Posterior cingulate gyrus (tissue), 11 donors: ENCODE results near the gene UMAD1.

Source experiments
- DNase-seq, 10 donors: peaks; one replicate each; pipeline versions ENCODE4 v3.0.0 to v3.0.0-alpha.2; 2020 to 2021; ENCODE audit warnings: mixed read lengths in 3 of 10
- intact Hi-C: fragments of 100-400 bp; cut with DNase I; formaldehyde crosslinking; loops from one replicate; pipeline ENCODE4 v1.15.1; 2023

UMAD1 gene

DNA sequence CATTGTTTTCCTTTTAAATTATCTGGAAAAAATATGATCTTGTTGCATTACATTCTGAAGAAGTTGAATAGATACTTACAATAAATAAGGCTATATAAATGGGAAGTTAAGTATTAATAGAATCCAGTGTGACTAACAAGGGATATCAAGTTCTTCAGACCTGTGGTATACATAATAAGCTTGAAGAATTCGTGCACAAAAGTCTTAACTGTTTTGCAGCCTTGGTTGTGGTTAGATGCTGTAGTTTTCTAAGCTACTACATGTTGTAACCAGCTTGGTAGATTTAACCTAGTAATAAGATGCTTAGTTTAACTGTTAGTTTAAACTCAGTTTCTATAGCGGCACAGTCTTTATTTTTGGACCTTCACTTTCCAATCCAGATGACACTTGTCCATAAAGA lies 221.8 kb downstream of the UMAD1 start:
- DNase-seq: no peak
- intact Hi-C loops: no loop called here

- no peak for DNase-seq
- intact Hi-C loops: no loop called here
Measured at GRCh38 chr7:7867846-7868571, 227.5 kb downstream of the UMAD1 start.

- intact Hi-C loops: no loop called here
Measured at GRCh38 chr7:7868572-7868899, 228.0 kb downstream of the UMAD1 start.

DNA sequence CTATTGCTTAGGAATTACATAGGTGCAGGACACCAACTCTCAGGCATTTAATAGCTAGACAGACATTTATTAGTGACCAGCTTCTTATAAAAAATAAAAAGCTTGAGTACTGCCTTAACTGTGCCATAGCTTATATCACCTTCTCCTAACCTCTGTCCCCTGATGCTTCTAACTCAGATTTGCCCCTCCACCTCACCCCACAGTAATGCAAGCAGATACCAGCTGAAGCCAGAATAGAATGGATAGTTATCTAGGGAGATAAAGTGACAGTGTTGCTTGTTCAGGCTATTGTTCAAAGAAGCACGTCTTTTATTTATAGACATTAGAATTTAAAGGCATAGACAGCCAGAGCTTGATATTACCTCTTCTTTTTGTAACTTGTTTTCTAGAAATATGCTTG lies 228.5 kb downstream of the UMAD1 start:
- DNase-seq: no peak
- intact Hi-C loops: no loop called here

More at GRCh38 chr7:7868572-7868899, 228.0 kb downstream of the UMAD1 start:
- no peak for DNase-seq

GRCh38 chr7:7869651-7870050 lies 229.1 kb downstream of the UMAD1 start:
- DNase-seq: no peak
- intact Hi-C loops: no loop called here

- intact Hi-C loops: no loop called here
- DNase-seq: no peak
Measured at GRCh38 chr7:7870555-7870954, 230.0 kb downstream of the UMAD1 start.

DNA sequence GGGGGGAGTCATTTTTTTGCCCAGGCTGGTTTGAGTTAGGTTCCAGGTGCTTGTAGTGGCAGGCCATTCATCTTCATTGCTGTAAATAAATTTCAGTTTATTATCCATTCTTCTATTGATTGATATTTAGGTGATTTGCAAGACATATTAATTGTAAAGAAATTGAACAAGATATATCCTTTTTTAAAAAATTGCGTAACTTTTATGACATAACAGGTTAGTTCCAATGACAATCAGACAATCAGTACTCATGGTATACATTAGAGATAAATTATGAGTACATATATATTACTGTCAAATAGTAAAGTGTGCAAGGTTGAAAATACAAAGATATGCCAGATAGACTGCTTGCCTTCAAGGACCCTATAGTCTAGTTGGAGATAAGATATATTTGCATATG lies 235.9 kb downstream of the UMAD1 start:
- intact Hi-C loops: no loop called here

GRCh38 chr7:7881581-7881980 lies 241.0 kb downstream of the UMAD1 start:
- no peak for DNase-seq
- intact Hi-C loops: no loop called here

More for the DNA sequence above, 235.9 kb downstream of the UMAD1 start:
- no peak for DNase-seq

GRCh38 chr7:7882888-7883287 lies 242.3 kb downstream of the UMAD1 start:
- intact Hi-C loops: no loop called here
- DNase-seq: no peak

DNA sequence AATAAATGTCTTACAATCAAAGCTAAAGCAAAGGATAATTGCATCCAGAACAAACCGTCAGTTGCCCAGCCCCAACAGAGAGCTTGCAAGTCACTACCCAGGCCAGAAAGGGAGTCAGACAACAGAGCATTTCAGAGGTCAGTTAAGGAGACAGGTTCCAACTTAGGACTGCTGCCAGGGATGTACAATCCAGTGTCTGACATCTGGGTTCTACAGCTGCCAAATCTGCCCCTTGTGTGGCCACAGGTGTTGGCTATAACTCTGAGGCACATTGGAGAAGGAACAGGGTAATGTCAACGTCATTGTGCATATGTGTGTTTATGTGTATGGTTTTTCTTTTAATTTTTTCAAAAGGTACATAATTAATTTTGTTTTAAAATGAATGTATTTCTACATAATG lies 242.8 kb downstream of the UMAD1 start:
- intact Hi-C loops: no loop called here
- no peak for DNase-seq

DNA sequence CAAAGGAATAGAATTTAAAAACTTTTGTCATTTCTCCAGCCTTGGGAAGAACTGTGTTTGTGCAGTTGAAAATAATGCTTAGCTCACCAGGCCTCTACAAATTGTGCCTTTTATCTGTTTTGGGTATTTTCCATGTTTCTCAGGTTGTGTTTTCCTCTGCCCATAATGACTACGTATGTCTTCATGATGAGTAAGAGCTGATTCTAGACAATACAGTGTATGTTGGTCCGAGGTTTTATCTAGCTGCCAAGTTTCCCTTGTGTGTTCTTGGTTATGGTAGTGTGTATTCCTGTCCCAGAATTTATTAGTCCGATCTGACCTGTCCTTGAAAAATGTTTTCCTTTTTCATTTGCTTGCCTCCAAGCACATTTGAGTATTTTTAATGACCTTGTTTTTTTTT lies 244.3 kb downstream of the UMAD1 start:
- no peak for DNase-seq
- intact Hi-C loops: no loop called here

DNA sequence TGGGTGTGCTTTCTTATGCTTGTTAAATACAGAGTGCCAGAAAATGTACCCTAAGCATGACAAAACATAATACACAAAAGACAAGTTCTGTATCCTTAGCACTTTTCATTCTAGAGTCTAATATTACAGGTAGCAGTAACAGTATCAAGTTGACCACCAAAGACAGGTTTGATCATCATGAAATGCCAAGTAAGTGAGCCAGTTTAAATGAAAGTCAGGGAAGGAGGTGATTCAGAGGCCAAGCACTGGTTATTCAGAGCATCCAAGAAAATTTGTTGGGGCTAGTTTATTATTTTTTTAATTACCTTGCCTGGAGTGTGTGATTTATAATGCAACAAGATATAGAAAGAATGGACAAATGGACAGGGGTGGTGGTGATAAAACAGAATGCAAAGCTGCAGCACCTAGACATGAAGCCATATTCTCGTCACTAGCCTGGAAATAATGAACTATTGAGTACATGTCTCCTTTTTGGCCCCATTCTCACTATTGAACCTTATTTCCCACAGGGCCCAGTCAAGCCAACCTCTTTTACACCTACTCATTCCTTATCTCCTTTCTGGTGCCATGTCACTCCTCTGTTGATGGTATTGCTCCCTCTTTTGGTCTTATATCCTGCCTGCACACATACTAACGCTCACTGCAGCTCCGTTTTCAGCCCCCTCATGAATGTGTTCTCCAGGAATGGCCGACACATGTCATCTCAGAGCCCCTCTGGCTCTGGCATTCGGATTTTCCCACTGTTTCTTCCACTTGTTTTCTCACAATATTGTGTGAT lies 249.4 kb downstream of the UMAD1 start:
- intact Hi-C loops: no loop called here
- no peak for DNase-seq

GRCh38 chr7:7895004-7895650 lies 254.6 kb downstream of the UMAD1 start:
- intact Hi-C loops: no loop called here
- DNase-seq: peak in 2 of 10 donors; percentile 26 to 79

DNA sequence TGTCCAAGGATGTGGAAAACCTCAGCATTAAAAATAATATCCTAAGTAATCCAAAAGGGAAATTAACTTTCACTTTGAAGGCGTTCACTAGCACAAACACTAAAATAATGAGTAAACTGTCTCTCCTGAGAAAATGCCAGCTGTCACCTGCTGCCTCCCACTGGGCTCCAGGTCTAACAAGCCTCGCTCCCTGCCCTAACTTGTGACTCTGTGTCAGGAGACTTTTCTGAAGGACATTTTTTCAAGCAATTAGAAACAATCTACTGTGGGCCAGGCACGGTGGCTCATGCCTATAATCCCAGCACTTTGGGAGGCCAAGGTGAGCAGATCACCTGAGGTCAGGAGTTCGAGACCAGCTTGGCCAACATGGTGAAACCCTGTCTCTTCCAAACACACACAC lies 255.2 kb downstream of the UMAD1 start:
- peak in 1 of 10 donors; percentile 33 for DNase-seq
- intact Hi-C loops: no loop called here

DNA sequence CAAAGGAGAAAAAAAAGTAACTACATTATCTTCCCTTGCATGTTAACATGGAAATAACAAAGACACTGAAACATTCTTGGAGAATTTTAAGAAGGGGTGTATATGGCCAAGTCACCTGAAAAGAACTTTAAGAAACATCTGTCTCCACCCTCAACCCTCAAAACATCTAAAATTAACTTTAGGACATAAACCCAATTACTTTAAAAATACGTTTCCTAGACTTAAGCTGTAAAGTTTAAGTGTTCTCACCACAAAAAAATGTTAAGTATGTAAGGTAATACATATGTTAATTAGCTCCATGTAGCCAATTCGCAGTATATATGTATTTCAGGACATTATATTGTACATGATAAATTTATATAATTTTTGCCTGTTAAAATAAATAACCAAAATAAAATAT lies 257.0 kb downstream of the UMAD1 start:
- DNase-seq: no peak
- intact Hi-C loops: no loop called here

- intact Hi-C loops: no loop called here
- no peak for DNase-seq
Measured at GRCh38 chr7:7897949-7898515, 257.5 kb downstream of the UMAD1 start.

- DNase-seq: no peak
- intact Hi-C loops: no loop called here
Measured at GRCh38 chr7:7902845-7903244, 262.3 kb downstream of the UMAD1 start.

DNA sequence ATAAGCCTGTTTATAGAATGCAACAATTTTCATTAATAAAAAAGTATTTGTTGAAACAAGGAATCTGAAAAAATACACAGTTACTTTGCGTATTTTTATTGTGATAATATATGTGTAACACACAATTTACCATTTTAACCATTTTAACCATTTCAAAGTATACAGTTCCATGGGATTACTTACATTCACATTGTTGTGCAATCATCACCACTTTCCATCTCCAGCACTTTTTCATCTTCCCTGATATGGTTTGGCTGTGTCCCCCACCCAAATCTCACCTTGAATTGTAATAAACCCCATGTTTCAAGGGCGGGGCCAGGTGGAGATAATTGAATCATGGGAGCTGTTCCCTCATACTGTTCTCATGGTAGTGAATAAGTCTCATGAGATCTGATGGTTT lies 266.8 kb downstream of the UMAD1 start:
- intact Hi-C loops: no loop called here
- no peak for DNase-seq

GRCh38 chr7:7908622-7909145 lies 268.1 kb downstream of the UMAD1 start:
- no peak for DNase-seq
- intact Hi-C loops: no loop called here

DNA sequence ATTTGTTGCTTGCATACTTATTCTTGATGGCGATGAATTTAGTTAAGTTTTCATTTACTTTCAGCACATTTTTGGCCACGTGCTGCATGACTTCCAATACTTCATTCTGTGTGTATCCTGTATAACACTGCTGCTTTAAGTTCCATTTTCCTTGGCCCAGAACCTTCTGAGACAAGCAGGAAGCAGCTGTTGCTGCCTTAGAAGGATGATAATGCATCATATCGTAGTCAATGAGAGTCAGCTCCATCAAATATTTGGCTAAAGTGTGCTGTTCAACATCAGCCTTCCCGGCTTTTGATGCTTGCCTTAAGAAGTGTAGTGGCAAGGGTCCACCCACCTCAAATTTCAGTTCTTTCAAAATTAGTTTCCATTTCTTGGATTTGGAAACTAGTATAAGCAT lies 268.8 kb downstream of the UMAD1 start:
- no peak for DNase-seq
- intact Hi-C loops: no loop called here
